ENCODE data around the gene CRY1. TPM values are rescaled to one million over a fixed set of nuclear protein-coding genes. Genes with fewer than 3 reads are reported as not detected.
"Not testable (repeated sequence)": the region's sequence is repeated elsewhere in the genome, so short reads cannot be mapped to it uniquely, and the experiment has no call there.

CRY1 gene
- total and polyA plus RNA-seq, 5 experiments from 2014 or later = 26.1 to 37.9 (median 30.7) TPM

DNA sequence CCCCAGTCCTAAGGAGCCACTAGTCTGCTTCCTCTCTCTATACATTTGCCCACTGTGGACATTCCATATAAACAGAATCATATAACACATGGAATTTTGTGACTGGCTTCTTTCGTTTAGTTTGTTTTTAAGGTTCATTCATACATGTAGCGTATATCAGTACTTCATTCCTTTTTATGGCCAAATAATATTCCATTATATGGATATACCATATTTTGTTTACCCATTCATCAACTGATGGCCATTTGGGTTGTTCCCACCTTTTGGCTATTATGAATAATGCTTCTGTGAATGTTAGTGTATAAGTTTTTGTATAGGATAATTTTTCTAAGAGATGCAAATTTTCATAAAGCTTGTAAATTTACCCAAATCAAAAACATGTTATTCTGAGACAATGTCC lies 4.4 kb downstream of the CRY1 start:
- POLR2A ChIA-PET = no interaction called here
- Mint-ChIP-seq H3K27me3 (peaks cover 0 to 3% (median 0%) of the 10 kb centered on the region in 5 donors), H3K36me3 (peaks cover 0 to 18% (median 18%) of the 10 kb centered on the region in 3 donors), H3K27ac (no peak overlapping the region), H3K4me1 (peaks cover 15 to 44% (median 30%) of the 10 kb centered on the region in 4 donors), H3K9me3 (no peaks in the 10 kb centered on the region), H3K4me3 (no peak overlapping the region)
- no peak for ATAC-seq
- DNase-seq = no peak

DNA sequence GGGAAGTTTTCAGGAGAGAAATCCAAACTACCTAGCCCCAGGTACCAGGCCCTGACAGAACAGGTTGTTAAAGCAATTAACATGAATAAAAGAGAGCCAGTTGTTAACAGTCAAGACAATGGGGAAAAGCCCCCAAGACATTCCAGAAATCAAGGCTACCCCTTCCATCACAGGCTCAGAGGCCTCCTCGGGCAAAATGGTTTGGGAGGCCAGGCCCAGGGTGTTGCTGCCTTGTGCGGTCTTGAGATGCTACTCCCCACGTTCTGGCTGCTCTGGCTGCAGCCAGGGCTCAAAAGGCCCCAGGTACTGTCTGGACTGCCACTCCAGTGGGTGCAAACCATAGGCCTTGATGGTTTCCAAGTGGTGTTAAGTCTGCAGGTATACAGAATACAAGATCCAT lies 7.0 kb downstream of the CRY1 start:
- no peak for ATAC-seq
- no peak for DNase-seq
- Mint-ChIP-seq H3K27ac (no peak overlapping the region), H3K36me3 (peaks cover 9 to 31% (median 18%) of the 10 kb centered on the region in 3 donors), H3K9me3 (peaks cover 0 to 18% (median 8%) of the 10 kb centered on the region in 9 donors), H3K27me3 (no peaks in the 10 kb centered on the region), H3K4me3 (peak overlapping the region in 2 of 10 donors; percentile 3 to 63), H3K4me1 (peaks cover 23 to 56% (median 31%) of the 10 kb centered on the region in 4 donors)
- POLR2A ChIA-PET = no interaction called here

DNA sequence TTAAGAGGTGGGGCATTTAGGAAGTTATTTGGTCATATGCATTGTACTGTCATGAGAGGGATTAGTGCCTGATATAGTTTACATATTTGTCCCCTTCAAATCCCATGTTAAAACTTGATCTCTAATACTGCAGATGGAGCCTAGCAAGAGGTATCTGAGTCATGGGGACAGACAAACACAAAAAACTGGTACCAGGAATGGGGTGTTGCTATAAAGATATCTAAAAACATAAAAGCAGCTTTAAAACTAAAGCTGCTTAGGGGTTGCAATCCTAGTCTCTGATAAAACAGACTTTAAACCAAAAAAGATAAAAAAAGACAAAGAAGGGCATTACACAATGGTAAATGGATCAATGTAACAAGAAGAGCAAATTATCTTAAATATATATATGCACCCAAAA lies 11.6 kb downstream of the CRY1 start:
- ATAC-seq = no peak
- H3K36me3 Mint-ChIP-seq = peaks cover 9 to 22% (median 12%) of the 10 kb centered on the region in 3 donors

DNA sequence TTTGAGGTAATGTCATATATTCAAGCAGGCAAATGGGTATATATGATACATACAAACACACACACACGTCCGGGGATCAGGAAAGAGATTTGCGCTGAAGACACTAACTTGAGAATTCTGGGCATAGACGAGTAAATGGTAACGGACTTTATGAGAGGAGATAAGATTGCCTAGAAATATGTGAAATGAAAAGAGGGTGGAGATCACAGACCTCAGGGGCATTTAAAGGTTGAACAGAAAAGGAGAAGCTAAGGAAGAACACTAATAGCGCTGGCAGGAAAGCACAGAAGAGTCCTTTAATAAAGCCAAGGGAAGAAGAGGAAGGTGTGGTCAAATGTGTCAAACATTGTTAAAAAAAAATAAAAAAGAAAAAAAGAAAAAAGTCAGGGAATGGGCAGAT lies 13.1 kb downstream of the CRY1 start:
- peaks cover 2 to 13% (median 9%) of the 10 kb centered on the region in 3 donors for H3K36me3 Mint-ChIP-seq
- POLR2A ChIA-PET = no interaction called here
- H3K4me1 Mint-ChIP-seq = peaks cover 17 to 42% (median 26%) of the 10 kb centered on the region in 4 donors
- no peak overlapping the region for H3K4me3 Mint-ChIP-seq
- no peak overlapping the region for H3K27ac Mint-ChIP-seq
- DNase-seq (no peak), ATAC-seq (no peak)
- peaks cover 0 to 18% (median 8%) of the 10 kb centered on the region in 9 donors for H3K9me3 Mint-ChIP-seq
- H3K27me3 Mint-ChIP-seq = no peaks in the 10 kb centered on the region

More for the DNA sequence above, 11.6 kb downstream of the CRY1 start:
- POLR2A ChIA-PET = no interaction called here
- Mint-ChIP-seq H3K27ac (no peak overlapping the region), H3K4me1 (peaks cover 18 to 48% (median 28%) of the 10 kb centered on the region in 4 donors), H3K9me3 (peaks cover 0 to 18% (median 8%) of the 10 kb centered on the region in 9 donors), H3K4me3 (no peak overlapping the region), H3K27me3 (no peaks in the 10 kb centered on the region)
- DNase-seq = no peak

GRCh38 chr12:107079172-107080011 lies 14.0 kb downstream of the CRY1 start:
- Mint-ChIP-seq H3K4me3 (no peak overlapping the region), H3K27ac (no peak overlapping the region), H3K27me3 (no peaks in the 10 kb centered on the region), H3K9me3 (peaks cover 0 to 18% (median 8%) of the 10 kb centered on the region in 9 donors), H3K4me1 (peaks cover 12 to 38% (median 22%) of the 10 kb centered on the region in 4 donors), H3K36me3 (peaks cover 0 to 12% (median 9%) of the 10 kb centered on the region in 3 donors)
- DNase-seq (peak in 3 of 10 donors; percentile 12 to 28 (median 21)), ATAC-seq (peak in 1 of 2 donors; percentile 67)
- POLR2A ChIA-PET = no interaction called here

- ATAC-seq, DNase-seq, POLR2A ChIA-PET, H3K9me3 Mint-ChIP-seq, H3K27me3 Mint-ChIP-seq, H3K4me3 Mint-ChIP-seq, H3K27ac Mint-ChIP-seq, H3K36me3 Mint-ChIP-seq: not testable (repeated sequence)
- H3K4me1 Mint-ChIP-seq = peaks cover 16 to 23% (median 18%) of the 10 kb centered on the region in 4 donors
Measured at GRCh38 chr12:107073266-107073665, 20.1 kb downstream of the CRY1 start.

DNA sequence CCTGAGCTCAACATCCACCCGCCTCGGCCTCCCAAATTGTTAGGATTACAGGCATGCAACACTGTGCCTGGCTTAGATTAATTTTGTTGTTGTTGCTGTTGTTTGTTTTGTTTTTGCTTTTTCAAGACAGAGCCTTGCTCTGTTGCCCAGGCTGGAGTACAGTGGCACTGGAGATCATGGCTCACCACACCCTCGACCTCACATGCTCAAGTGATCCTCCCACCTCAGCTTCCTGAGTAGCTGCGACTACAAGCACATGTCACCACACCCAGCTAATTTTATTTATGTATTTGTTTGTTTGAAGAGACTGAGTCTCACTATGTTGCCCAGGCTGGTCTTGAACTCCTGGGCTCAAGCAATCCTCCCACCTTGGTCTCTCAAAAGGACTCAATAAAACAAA lies 26.7 kb downstream of the CRY1 start:
- peaks cover 0 to 20% (median 7%) of the 10 kb centered on the region in 9 donors for H3K9me3 Mint-ChIP-seq
- no peaks in the 10 kb centered on the region for H3K27me3 Mint-ChIP-seq
- DNase-seq (no peak), ATAC-seq (no peak)
- H3K27ac Mint-ChIP-seq = peak overlapping the region in 2 of 10 donors; percentile 33 to 49
- POLR2A ChIA-PET = no interaction called here
- H3K4me1 Mint-ChIP-seq = peaks cover 0 to 12% (median 5%) of the 10 kb centered on the region in 4 donors
- no peak overlapping the region for H3K4me3 Mint-ChIP-seq
- H3K36me3 Mint-ChIP-seq = peaks cover 19 to 25% (median 21%) of the 10 kb centered on the region in 3 donors

DNA sequence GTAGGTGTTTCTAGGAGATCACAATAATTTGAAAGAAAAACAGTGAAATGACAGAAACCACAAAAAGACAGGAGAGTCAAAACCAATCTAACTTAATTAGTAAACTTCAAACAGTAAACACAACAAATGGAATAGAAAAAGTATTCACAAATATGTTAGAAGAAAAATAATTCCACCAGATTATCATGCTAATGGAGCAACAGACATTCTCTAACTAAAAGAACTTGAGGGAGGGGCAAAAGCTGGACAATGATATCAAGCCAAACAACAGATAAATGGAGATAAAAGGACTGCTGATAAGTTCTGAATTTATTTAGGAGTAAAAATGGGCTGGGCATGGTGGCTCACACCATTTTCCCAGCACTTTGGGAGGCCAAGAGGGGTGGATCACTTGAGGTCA lies 28.7 kb downstream of the CRY1 start:
- H3K9me3 Mint-ChIP-seq = peaks cover 0 to 20% (median 7%) of the 10 kb centered on the region in 9 donors
- ATAC-seq (no peak), DNase-seq (no peak)
- H3K36me3 Mint-ChIP-seq = peaks cover 19 to 25% (median 21%) of the 10 kb centered on the region in 3 donors
- no peak overlapping the region for H3K4me3 Mint-ChIP-seq
- no peaks in the 10 kb centered on the region for H3K27me3 Mint-ChIP-seq
- H3K4me1 Mint-ChIP-seq = peaks cover 0 to 12% (median 7%) of the 10 kb centered on the region in 4 donors
- H3K27ac Mint-ChIP-seq = no peak overlapping the region
- POLR2A ChIA-PET = no interaction called here

DNA sequence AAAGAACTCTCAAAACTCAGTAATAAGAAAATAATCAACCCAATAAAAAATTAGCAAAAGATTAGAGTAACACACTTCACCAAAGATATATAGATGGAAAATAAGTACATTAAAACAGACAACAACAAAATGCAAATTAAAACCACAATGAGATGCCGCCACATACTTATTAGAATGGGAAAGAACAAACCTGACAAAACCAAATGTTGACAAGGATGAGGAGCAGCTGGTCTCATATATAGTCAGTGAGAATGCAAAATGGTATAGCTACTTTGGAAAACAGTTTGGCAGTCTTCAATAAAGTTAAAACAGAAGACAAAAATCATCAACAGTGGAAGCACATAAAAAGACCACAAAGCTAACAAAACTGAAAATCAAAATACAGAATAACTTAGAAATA lies 29.1 kb downstream of the CRY1 start:
- ATAC-seq (no peak), DNase-seq (no peak)
- no peaks in the 10 kb centered on the region for H3K27me3 Mint-ChIP-seq
- H3K4me1 Mint-ChIP-seq = peaks cover 0 to 12% (median 7%) of the 10 kb centered on the region in 4 donors
- H3K36me3 Mint-ChIP-seq = peaks cover 19 to 25% (median 21%) of the 10 kb centered on the region in 3 donors
- POLR2A ChIA-PET = no interaction called here
- peaks cover 0 to 20% (median 7%) of the 10 kb centered on the region in 9 donors for H3K9me3 Mint-ChIP-seq
- no peak overlapping the region for H3K27ac Mint-ChIP-seq
- H3K4me3 Mint-ChIP-seq = no peak overlapping the region

- Mint-ChIP-seq H3K4me1 (peaks cover 12 to 28% (median 13%) of the 10 kb centered on the region in 4 donors), H3K27ac (peak overlapping the region in 1 of 10 donors; percentile 4), H3K9me3 (peaks cover 0 to 10% (median 7%) of the 10 kb centered on the region in 9 donors), H3K27me3 (no peaks in the 10 kb centered on the region), H3K4me3 (no peak overlapping the region), H3K36me3 (peaks cover 0 to 8% (median 6%) of the 10 kb centered on the region in 3 donors)
- ATAC-seq = no peak
- no peak for DNase-seq
- POLR2A ChIA-PET = no interaction called here
Measured at GRCh38 chr12:107058190-107058589, 35.2 kb downstream of the CRY1 start.

DNA sequence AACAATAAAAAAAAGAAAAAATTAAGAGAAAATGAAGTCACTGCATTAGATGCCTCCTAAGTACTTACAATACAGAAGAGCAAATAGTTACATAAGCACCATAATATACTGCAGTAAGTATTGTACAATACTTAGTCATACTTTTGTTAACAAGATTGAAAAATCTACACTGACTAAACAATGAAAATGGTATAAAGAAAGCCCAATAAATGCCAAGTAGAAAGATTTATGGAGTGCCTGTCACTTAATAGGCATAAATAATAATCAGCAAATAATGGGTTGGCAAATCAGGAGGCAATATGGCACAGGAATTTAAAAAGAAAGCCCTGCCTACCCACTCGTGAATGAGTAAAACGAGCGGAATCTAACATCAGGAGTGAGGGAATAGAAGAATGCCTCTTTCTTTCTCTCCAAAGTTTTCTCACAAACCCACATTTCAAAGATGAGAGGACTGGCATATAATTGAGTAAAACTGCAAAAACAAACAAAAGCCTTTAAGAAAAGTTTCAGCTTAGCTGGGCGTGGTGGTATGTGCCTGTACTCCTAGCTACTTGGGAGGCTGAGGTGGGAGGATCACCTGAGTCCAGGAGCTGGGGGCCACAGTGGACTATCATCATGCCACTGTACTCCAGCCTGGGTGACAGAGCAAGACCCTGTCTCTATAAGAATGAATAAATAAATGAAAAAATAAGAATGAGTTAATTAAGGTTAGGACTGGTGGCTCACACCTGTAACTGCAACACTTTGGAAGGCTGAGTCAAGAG lies 36.1 kb downstream of the CRY1 start:
- ATAC-seq = no peak
- H3K4me3 Mint-ChIP-seq = no peak overlapping the region
- peaks cover 0 to 20% (median 16%) of the 10 kb centered on the region in 9 donors for H3K9me3 Mint-ChIP-seq
- POLR2A ChIA-PET = no interaction called here
- peaks cover 0 to 16% (median 15%) of the 10 kb centered on the region in 3 donors for H3K36me3 Mint-ChIP-seq
- no peaks in the 10 kb centered on the region for H3K27me3 Mint-ChIP-seq
- H3K27ac Mint-ChIP-seq = peak overlapping the region in 3 of 10 donors; percentile 21 to 74 (median 49)
- peaks cover 11 to 34% (median 13%) of the 10 kb centered on the region in 4 donors for H3K4me1 Mint-ChIP-seq
- no peak for DNase-seq

DNA sequence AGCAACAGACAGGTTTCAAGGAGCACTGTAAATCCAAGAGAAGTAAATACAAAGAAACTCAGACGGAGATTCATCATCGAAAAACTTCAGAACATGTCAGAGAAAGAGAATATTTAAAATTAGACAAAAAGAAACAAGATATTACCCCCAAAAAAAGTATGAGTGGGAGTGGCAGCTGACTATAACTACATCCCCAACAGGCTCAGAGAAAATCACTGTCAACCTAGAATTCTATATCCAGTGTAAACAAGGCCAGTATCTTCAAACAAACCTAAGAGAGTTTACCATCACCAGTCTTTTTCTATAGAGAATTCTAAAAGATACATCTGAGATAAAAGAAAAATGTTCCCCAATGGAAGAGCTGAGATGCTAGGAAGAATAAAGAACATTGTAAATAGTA lies 39.6 kb downstream of the CRY1 start:
- no peak overlapping the region for H3K4me3 Mint-ChIP-seq
- DNase-seq (no peak), ATAC-seq (no peak)
- H3K27ac Mint-ChIP-seq = no peak overlapping the region
- peaks cover 8 to 37% (median 23%) of the 10 kb centered on the region in 3 donors for H3K36me3 Mint-ChIP-seq
- POLR2A ChIA-PET = no interaction called here
- H3K9me3 Mint-ChIP-seq = peaks cover 2 to 37% (median 26%) of the 10 kb centered on the region in 9 donors
- H3K4me1 Mint-ChIP-seq = peaks cover 17 to 48% (median 23%) of the 10 kb centered on the region in 4 donors
- no peaks in the 10 kb centered on the region for H3K27me3 Mint-ChIP-seq

Measured in naive thymus-derived CD8-positive, alpha-beta T cell (primary cell).